GM18870 (cell line): Measurements from ENCODE around the gene ZMAT2.
"Not testable (repeated sequence)": the region's sequence is repeated elsewhere in the genome, so short reads cannot be mapped to it uniquely, and the experiment has no call there.

Experiments used
- ATAC-seq: cut with Tn5 transposase; IDR thresholded peaks from one replicate; pipeline ENCODE4 v1.9.1; 2021; ENCODE audit warnings: moderate library complexity; ENCODE audit not compliant: unreplicated experiment

ZMAT2 gene

GRCh38 chr5:140700177-140701144 is at the start of gene ZMAT2:
Gene ZMAT2, plus strand, starts transcription at chr5:140700447. Its CDS starts 14 bp downstream, at chr5:140700461.
- peak; percentile 98 for ATAC-seq

GRCh38 chr5:140658870-140659269 is 41.4 kb upstream of the ZMAT2 start:
- no peak for ATAC-seq

DNA sequence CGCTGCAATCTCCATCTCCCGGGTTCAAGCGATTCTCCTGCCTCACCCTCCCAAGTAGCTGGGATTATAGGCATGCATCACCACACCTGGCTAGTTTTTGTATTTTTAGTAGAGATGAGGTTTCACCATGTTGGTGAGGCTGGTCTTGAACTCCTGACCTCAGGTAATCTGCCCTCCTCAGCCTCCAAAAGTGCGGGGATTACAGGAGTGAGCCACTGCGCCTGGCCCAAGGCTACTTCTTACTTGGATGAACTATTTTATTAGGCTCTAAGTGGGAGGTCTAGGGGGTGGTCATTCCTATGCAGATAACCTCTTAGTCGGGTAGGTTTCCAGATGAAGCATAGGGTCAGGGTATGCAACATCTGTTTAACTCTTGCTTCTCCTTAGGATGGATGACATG is 39.9 kb upstream of the ZMAT2 start:
- ATAC-seq, result not testable (repeated sequence)

- no peak for ATAC-seq
These were observed 36.3 kb upstream of the ZMAT2 start for GRCh38 chr5:140664030-140664358.

GRCh38 chr5:140664359-140665119 is 35.7 kb upstream of the ZMAT2 start, which contains the start of gene WDR55:
Gene WDR55, plus strand, starts transcription at chr5:140664904. Its CDS starts 9 bp downstream, at chr5:140664913.
- peak; percentile 91 for ATAC-seq

DNA sequence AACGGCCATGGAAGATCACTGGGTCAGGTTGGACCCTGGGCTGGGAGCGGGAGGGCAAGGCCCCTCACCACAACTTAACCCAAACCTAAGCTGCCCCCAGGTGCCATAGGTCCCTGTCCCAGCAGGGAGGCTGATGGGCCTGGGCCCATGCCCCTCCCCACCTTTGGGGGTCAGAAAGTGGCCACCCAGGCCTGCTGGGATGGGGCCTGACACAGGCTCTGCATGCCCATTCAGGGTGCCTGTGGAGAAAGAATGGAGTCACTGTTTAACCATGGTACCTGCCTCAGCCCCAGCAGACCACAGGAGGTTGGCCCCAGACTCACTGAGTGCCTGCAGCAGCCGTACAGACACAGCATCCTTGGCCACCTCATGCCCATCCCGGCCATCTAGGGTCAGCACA is 29.2 kb upstream of the ZMAT2 start:
- ATAC-seq, result not testable (repeated sequence)

GRCh38 chr5:140671472-140672125 is 28.6 kb upstream of the ZMAT2 start:
- no peak for ATAC-seq

DNA sequence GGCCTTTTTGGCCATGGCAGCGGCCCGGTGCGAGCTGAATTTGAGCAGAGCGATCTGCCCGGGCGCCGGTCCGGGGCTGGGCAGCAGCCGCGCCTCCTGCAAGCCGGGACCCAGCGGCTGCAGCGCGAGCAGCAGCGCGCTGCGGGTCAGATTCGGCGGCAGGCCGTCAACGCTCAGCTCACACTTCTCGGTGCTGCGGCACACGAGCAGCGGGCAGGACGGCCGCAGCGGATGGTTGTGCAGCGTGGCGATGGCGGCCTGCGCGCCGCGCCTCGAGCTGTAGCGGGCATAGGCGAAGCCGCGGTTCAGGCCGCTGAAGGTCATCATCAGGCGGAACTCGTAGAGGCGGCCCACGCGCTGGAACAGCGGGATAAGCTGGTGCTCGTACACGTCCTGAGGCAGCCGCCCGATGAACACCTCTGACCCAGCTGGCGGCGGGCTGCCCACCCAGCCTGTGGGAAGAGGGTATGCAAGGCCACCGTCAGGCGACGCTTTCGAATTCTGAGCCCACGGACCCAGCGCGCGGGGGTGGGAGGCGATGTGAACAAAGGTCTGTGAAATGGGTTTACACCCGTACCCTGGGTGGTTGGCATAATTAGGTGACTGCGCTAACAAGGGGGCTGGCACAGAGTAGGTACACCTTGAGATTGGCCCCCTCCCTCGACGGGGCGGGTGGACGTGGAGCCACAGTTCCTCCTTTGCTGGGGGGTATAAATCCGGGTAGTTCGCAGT is 27.6 kb upstream of the ZMAT2 start:
- ATAC-seq, result no peak

GRCh38 chr5:140673187-140673976 is 26.9 kb upstream of the ZMAT2 start, which contains the start of gene DND1:
Gene DND1, minus strand, starts transcription at chr5:140673576. Its CDS starts 34 bp downstream, at chr5:140673542.
- no peak for ATAC-seq

- ATAC-seq, result no peak
These were observed 26.0 kb upstream of the ZMAT2 start for GRCh38 chr5:140674211-140674610.

DNA sequence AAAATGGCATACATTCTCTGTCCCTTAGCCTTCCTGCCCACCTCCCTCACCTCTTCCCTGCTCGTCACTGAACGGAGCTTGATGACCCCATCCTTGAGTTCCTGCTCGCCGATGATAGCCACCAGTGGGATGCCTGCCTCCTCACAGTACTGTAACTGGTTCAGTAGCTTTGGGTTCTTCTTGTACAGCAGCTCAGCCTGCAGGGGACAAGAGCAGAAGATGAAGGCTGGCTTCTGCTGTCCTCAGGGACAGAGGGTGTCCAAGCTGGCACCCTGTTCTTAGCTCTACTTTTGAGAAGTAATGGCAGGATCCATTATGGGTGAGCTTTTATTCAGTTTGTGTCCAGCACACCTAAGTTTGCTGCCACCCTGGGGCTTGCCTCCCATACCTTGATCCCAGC is 25.6 kb upstream of the ZMAT2 start:
- no peak for ATAC-seq

DNA sequence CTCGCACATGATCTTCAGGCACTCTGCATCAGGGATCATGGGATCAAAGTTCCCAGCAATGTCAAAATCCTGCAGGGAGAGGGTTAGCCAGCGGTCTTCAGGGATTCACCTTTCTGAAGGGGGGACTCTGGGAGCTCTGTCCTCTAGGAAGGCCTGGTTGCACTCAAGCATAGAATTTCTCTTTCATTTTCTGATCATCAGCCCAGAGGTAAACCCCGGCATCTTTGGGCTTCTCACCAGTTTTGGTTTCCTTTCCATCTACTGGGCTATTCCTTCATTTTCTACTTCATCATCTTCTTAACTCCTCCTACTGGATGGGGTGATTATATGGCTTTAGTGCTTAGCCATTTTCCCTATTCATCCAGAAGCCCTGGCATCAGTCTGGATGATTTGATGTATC is 22.3 kb upstream of the ZMAT2 start:
- peak; percentile 80 for ATAC-seq

GRCh38 chr5:140678993-140679392 is 21.3 kb upstream of the ZMAT2 start:
- no peak for ATAC-seq

DNA sequence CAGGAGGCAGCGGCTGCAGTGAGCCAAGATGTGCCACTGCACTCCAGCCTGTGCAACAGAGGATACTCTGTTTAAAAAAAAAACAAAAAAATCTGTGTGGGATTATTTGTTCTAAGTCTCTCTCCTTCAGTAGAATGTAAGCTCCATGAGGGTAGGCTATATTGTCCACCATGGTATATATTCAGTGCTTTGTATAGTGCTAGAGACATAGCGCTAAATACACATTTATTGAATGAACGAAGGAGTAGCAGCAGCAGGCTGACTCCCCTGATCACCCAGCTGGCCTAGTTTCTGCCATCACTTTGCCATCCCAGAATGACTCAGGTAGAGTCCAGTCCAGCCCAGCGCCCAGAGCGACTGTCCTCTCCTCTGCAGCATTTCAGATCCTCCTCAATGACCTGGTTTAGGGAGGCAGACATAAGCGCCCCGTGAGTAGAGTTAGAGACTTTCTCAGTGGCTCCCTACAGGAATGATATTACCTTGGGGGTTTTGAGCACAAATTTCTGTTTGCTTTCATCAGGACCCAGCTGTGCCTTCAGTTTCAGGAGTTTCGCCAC is 9.8 kb upstream of the ZMAT2 start:
- ATAC-seq, result no peak

GRCh38 chr5:140690941-140691924 is 9.0 kb upstream of the ZMAT2 start, which contains the start of the genes HARS1 and HARS2:
Gene HARS1, minus strand, starts transcription at chr5:140691370. Its CDS starts 66 bp downstream, at chr5:140691304.
Gene HARS2, plus strand, starts transcription at chr5:140691455. Its CDS starts 194 bp downstream, at chr5:140691649.
- ATAC-seq, result peak; percentile 92

DNA sequence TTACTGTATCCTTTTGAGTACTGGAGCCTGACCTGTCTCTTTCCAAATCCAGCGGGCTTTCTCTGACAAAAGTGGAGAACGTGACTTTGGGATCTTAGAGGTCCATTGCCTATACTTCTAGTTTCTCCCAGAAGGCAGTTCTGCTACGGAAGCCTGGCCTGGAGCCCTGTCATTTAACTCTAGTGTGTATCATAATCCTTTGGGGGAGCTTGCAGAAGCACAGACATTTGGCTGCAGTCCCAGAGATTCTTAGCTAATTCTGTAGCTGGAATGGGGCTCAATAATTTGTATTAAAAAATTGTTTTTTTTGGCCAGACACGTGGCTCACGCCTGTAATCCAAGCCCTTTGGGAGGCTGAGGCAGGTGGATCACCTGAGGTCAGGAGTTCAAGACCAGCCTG is 6.0 kb upstream of the ZMAT2 start:
- ATAC-seq, result no peak

GRCh38 chr5:140696891-140697492 is 3.3 kb upstream of the ZMAT2 start:
- no peak for ATAC-seq

- no peak for ATAC-seq
These were observed 7.6 kb downstream of the ZMAT2 start for GRCh38 chr5:140707812-140708211.
